WTC11 (cell line): Measurements from ENCODE around the gene PTK6. TPM values are rescaled to one million over a fixed set of nuclear protein-coding genes. Genes with fewer than 3 reads are reported as not detected.
"Not testable (repeated sequence)": the region's sequence is repeated elsewhere in the genome, so short reads cannot be mapped to it uniquely, and the experiment has no call there.

Source experiments
- ATAC-seq: fragments of 200-7000 bp; cut with Tn5 transposase; 2 replicates; pipeline ENCODE4 v1.10.0; 2021; ENCODE audit warnings: mild to moderate bottlenecking, moderate library complexity
- CTCF ChIA-PET: fragments of 300-600 bp; sonication (Branson Sonifier 250); formaldehyde crosslinking; loops from one replicate; lab custom pipeline; 2021; ENCODE audit warnings: antibody characterized with exemption; lab: Charles Lee
- POLR2A ChIA-PET: fragments of 350-600 bp; sonication (Branson Sonifier 250); formaldehyde crosslinking; loops from one replicate; lab custom pipeline; 2021; ENCODE audit warnings: antibody characterized with exemption; lab: Charles Lee
- DNase-seq: peaks from one replicate; pipeline ENCODE4 v3.0.0; 2021; ENCODE audit warnings: low spot score
- H3K27ac Mint-ChIP-seq: 2 replicates; pipeline ENCODE4 v1.8.0; 2021; ENCODE audit warnings: mixed read lengths
- H3K27me3 Mint-ChIP-seq: 2 replicates; pipeline ENCODE4 v1.8.0; 2021; ENCODE audit warnings: low read depth, mild to moderate bottlenecking, moderate library complexity, mixed read lengths
- H3K36me3 Mint-ChIP-seq: 2 replicates; pipeline ENCODE4 v1.8.0; 2021; ENCODE audit warnings: mixed read lengths
- H3K4me1 Mint-ChIP-seq: 2 replicates; pipeline ENCODE4 v1.8.0; 2022; ENCODE audit warnings: mixed read lengths
- H3K4me3 Mint-ChIP-seq: 2 replicates; pipeline ENCODE4 v1.8.0; 2021; ENCODE audit warnings: mild to moderate bottlenecking, moderate library complexity, mixed read lengths
- H3K9me3 Mint-ChIP-seq: 2 replicates; pipeline ENCODE4 v1.8.0; 2021; ENCODE audit warnings: mixed read lengths
- CREB1 ChIP-seq: sonication (generic); formaldehyde crosslinking; IDR thresholded peaks from 2 replicates; pipeline ENCODE4 v1.8.0; 2023; ENCODE audit warnings: mild to moderate bottlenecking, missing genetic modification reagents
- CTCF ChIP-seq: fragments of 200-600 bp; IDR thresholded peaks from 2 replicates; pipeline ENCODE4 v1.8.0; 2022; ENCODE audit warnings: antibody characterized with exemption
- ETV6 ChIP-seq: sonication (generic); formaldehyde crosslinking; IDR thresholded peaks from 2 replicates; pipeline ENCODE4 v1.8.1; 2022; ENCODE audit warnings: mild to moderate bottlenecking, missing genetic modification reagents
- GRHL2 ChIP-seq: fragments of 250-450 bp; sonication (Bioruptor Pico); IDR thresholded peaks from 2 replicates; pipeline ENCODE4 v1.8.0; 2022; ENCODE audit warnings: mild to moderate bottlenecking, moderate library complexity; ENCODE audit not compliant: insufficient replicate concordance, severe bottlenecking
- HMGXB4 ChIP-seq: sonication (generic); formaldehyde crosslinking; IDR thresholded peaks from 2 replicates; pipeline ENCODE4 v1.8.1; 2023; ENCODE audit warnings: mild to moderate bottlenecking, moderate library complexity, missing genetic modification reagents
- MAX ChIP-seq: sonication (generic); formaldehyde crosslinking; IDR thresholded peaks from 2 replicates; pipeline ENCODE4 v1.8.0; 2022; ENCODE audit warnings: mild to moderate bottlenecking, missing genetic modification reagents
- NFE2L1 ChIP-seq: sonication (generic); formaldehyde crosslinking; IDR thresholded peaks from 2 replicates; pipeline ENCODE4 v1.8.1; 2023; ENCODE audit warnings: missing genetic modification reagents
- NR2C2 ChIP-seq: sonication (generic); formaldehyde crosslinking; IDR thresholded peaks from 2 replicates; pipeline ENCODE4 v1.8.0; 2022; ENCODE audit warnings: mild to moderate bottlenecking, missing genetic modification reagents
- PRRX2 ChIP-seq: fragments of 250-450 bp; sonication (Bioruptor Pico); IDR thresholded peaks from 2 replicates; pipeline ENCODE4 v1.8.0; 2021; ENCODE audit warnings: mild to moderate bottlenecking
- STAT6 ChIP-seq: sonication (generic); formaldehyde crosslinking; conservative IDR thresholded peaks from 2 replicates; pipeline ENCODE4 v1.8.1; 2023; ENCODE audit warnings: mild to moderate bottlenecking, low read depth, missing genetic modification reagents, moderate library complexity
- TP53 ChIP-seq: sonication (generic); formaldehyde crosslinking; IDR thresholded peaks from 2 replicates; pipeline ENCODE4 v1.8.1; 2023; ENCODE audit warnings: mild to moderate bottlenecking, missing genetic modification reagents
- USF2 ChIP-seq: sonication (generic); formaldehyde crosslinking; IDR thresholded peaks from 2 replicates; pipeline ENCODE4 v1.8.1; 2023; ENCODE audit warnings: mild to moderate bottlenecking, missing genetic modification reagents, moderate library complexity
- ZNF263 ChIP-seq: sonication (generic); formaldehyde crosslinking; IDR thresholded peaks from 2 replicates; pipeline ENCODE4 v1.8.1; 2022; ENCODE audit warnings: low read depth, mild to moderate bottlenecking, moderate library complexity, missing genetic modification reagents
- ZNF512 ChIP-seq: sonication (generic); formaldehyde crosslinking; IDR thresholded peaks from 2 replicates; pipeline ENCODE4 v1.8.1; 2022; ENCODE audit warnings: missing genetic modification reagents, borderline replicate concordance
- ZNF532 ChIP-seq: fragments of 250-450 bp; sonication (Bioruptor Pico); IDR thresholded peaks from 2 replicates; pipeline ENCODE4 v1.9.0; 2021; ENCODE audit warnings: mild to moderate bottlenecking, borderline replicate concordance
- total RNA-seq: library from RNA; stranded (reverse); gene quantifications from 3 replicates; pipeline ENCODE4 v1.2.3, GENCODE V29; 2021

Gene PTK6
- total RNA-seq, 1 experiment from 2014 or later: 0.22 TPM

- TF ChIP-seq ETV6: no peak
- TF ChIP-seq TP53 (CRISPR knock-in tag): no peak
- no peak for TF ChIP-seq GRHL2
- TF ChIP-seq ZNF512 (CRISPR knock-in tag): no peak
- peak; percentile 72 for TF ChIP-seq USF2 (CRISPR knock-in tag)
- TF ChIP-seq STAT6 (CRISPR knock-in tag): no peak
- no peak for TF ChIP-seq ZNF263 (CRISPR knock-in tag)
- TF ChIP-seq NR2C2 (CRISPR knock-in tag): no peak
- TF ChIP-seq CTCF: no peak
- no peak for TF ChIP-seq HMGXB4 (CRISPR knock-in tag)
- TF ChIP-seq PRRX2 (CRISPR knock-in tag): no peak
- TF ChIP-seq CREB1 (CRISPR knock-in tag): no peak
- 0 out of 2 replicates have a peak, but pooled peaks have one; percentile 28 for TF ChIP-seq NFE2L1 (CRISPR knock-in tag)
- no peak for TF ChIP-seq MAX (CRISPR knock-in tag)
- TF ChIP-seq ZNF532 (CRISPR knock-in tag): no peak
These were observed 55.7 kb downstream of the PTK6 start (continued) for GRCh38 chr20:63481503-63481902.

- DNase-seq, POLR2A ChIA-PET, H3K36me3 Mint-ChIP-seq, H3K27me3 Mint-ChIP-seq, H3K27ac Mint-ChIP-seq, ATAC-seq, H3K9me3 Mint-ChIP-seq, H3K4me3 Mint-ChIP-seq: not testable (repeated sequence)
- CTCF ChIA-PET: interaction anchor here (1.7 to 4.8 kb wide), 3 partner anchors 9 to 17 kb away, joined by 5 to 32 read pairs (median 27); no protein-coding TSS in a partner anchor
- peaks cover 39% of the 10 kb centered on the region for H3K4me1 Mint-ChIP-seq
These were observed 57.3 kb downstream of the PTK6 start for GRCh38 chr20:63479695-63480419.
